GM12878 (cell line): ENCODE measurements around the gene FBXO5. TPM values are rescaled to one million over a fixed set of nuclear protein-coding genes. Genes with fewer than 3 reads are reported as not detected.

Experiments
- ATAC-seq: fragments of 200-7000 bp; cut with Tn5 transposase; 3 replicates; pipeline ENCODE4 v1.9.1; 2020; ENCODE audit warnings: mild to moderate bottlenecking, moderate library complexity
- BruUV-seq: library from RNA; stranded (reverse); fragments of 400-500 nt; replicated peaks from 2 replicates; lab custom pipeline; 2021; lab: Mats Ljungman, UMichigan
- CTCF ChIA-PET: fragments of 300-600 bp; sonication (Branson Sonifier 250); formaldehyde crosslinking; extraction: SDS; loops from one replicate; lab custom pipeline; 2021; ENCODE audit warnings: inconsistent platforms; lab: Yijun Ruan, JAX
- POLR2A ChIA-PET: fragments of 350-600 bp; formaldehyde crosslinking; extraction: SDS; loops from one replicate; lab custom pipeline; 2021; ENCODE audit warnings: inconsistent platforms; lab: Charles Lee
- RAD21 ChIA-PET: fragments of 300-600 bp; sonication (Branson Sonifier 250); formaldehyde crosslinking; loops from one replicate; lab custom pipeline; 2023; ENCODE audit warnings: antibody characterized with exemption; ENCODE audit not compliant: unreplicated experiment; lab: Charles Lee
- SMC1A ChIA-PET: fragments of 300-600 bp; sonication (Branson Sonifier 250); formaldehyde crosslinking; loops from one replicate; lab custom pipeline; 2023; ENCODE audit not compliant: unreplicated experiment, uncharacterized antibody; lab: Charles Lee
- DNase-seq: peaks from one replicate; pipeline ENCODE4 v3.0.0-alpha.2; 2011; ENCODE audit warnings: low read depth, low spot score
- FAIRE-seq: peaks from 3 replicates; lab custom pipeline; 2011; peaks lifted over from hg19 to GRCh38; lab: Jason Lieb, UNC
- H2AFZ ChIP-seq: 2 replicates; pipeline ENCODE4 v1.6.0; 2011; ENCODE audit warnings: low read depth, low read length, control low read depth; ENCODE audit not compliant: control insufficient read depth
- H3K27ac ChIP-seq: 2 replicates; pipeline ENCODE4 v1.5.1; 2011; ENCODE audit warnings: control low read depth; ENCODE audit not compliant: control insufficient read depth, insufficient read depth
- H3K27me3 ChIP-seq, 2 experiments: replicated peaks in 1 of 2; 2 replicates each; pipeline versions ENCODE4 v1.6.0 to v1.6.1; 2011; ENCODE audit warnings: low read length in 1 of 2; ENCODE audit not compliant: control insufficient read depth in 2 of 2, insufficient read depth in 2 of 2
- H3K36me3 ChIP-seq, 2 experiments: 2 replicates each; pipeline ENCODE4 v1.5.1; 2011; ENCODE audit warnings: low read length in 1 of 2; ENCODE audit not compliant: control insufficient read depth in 2 of 2, insufficient read depth in 2 of 2
- H3K4me1 ChIP-seq: 2 replicates; pipeline ENCODE4 v1.6.1; 2011; ENCODE audit warnings: mild to moderate bottlenecking, low read length, moderate library complexity, mixed read lengths; ENCODE audit not compliant: control insufficient read depth, insufficient read depth
- H3K4me2 ChIP-seq: 2 replicates; pipeline ENCODE4 v1.6.0; 2011; ENCODE audit warnings: control low read depth; ENCODE audit not compliant: control insufficient read depth, insufficient read depth
- H3K4me3 ChIP-seq: fragments of 200-600 bp; sonication (generic); 2 replicates; pipeline ENCODE4 v1.5.1; 2016
- H3K79me2 ChIP-seq: 2 replicates; pipeline ENCODE4 v1.6.0; 2011; ENCODE audit warnings: low read length; ENCODE audit not compliant: control insufficient read depth, insufficient read depth
- H3K9ac ChIP-seq: 2 replicates; pipeline ENCODE4 v1.8.0; 2011; ENCODE audit warnings: low read length, control low read depth, mixed read lengths; ENCODE audit not compliant: control insufficient read depth, insufficient read depth
- H3K9me3 ChIP-seq: replicated peaks from 3 replicates; pipeline ENCODE4 v1.5.1; 2011; ENCODE audit warnings: mild to moderate bottlenecking, low read length; ENCODE audit not compliant: control insufficient read depth, insufficient read depth
- H4K20me1 ChIP-seq: 2 replicates; pipeline ENCODE4 v1.6.0; 2011; ENCODE audit not compliant: control insufficient read depth, insufficient read depth
- RAD21 ChIP-seq: IDR thresholded peaks from 2 replicates; pipeline ENCODE4 v1.6.1; 2011; ENCODE audit warnings: mild to moderate bottlenecking, low read depth, low read length, moderate library complexity; ENCODE audit not compliant: insufficient read depth
- SMAD1 ChIP-seq: fragments of 450-650 bp; IDR thresholded peaks from 2 replicates; pipeline ENCODE4 v1.6.1; 2018; ENCODE audit warnings: mild to moderate bottlenecking, low read depth; ENCODE audit not compliant: partially characterized antibody
- SMC3 ChIP-seq: IDR thresholded peaks from 2 replicates; pipeline ENCODE4 v1.6.1; 2011; ENCODE audit warnings: low read length, improper control_type of control experiment, borderline replicate concordance
- SP1 ChIP-seq: IDR thresholded peaks from one replicate; pipeline ENCODE4 v1.6.1; 2011; ENCODE audit warnings: low read depth, low read length
- WGBS: methylation state at CpG from one replicate; pipeline ENCODE4 v1.1.6; 2016; ENCODE audit warnings: low lambda C conversion rate; ENCODE audit not compliant: insufficient replicate concordance, insufficient coverage; ENCODE audit errors: missing lambda C conversion rate; 5-methylcytosine and 5-hydroxymethylcytosine counted together
- in situ Hi-C: fragments of 300-500 bp; cut with MboI; formaldehyde crosslinking; loops from 9 replicates; pipeline ENCODE4 v1.14.3; 2018; ENCODE audit warnings: mixed read lengths
- intact Hi-C: fragments of 100-400 bp; cut with micrococcal nuclease; formaldehyde crosslinking; loops from one replicate; pipeline ENCODE4 v1.14.2; 2022; ENCODE audit not compliant: unreplicated experiment
- polyA plus RNA-seq, 11 experiments: library from polyadenylated mRNA; depleted of rRNA in 4 of 11; unstranded in 6 of 11; stranded (reverse) in 5 of 11; fragments of >200 nt; fragmentation: Nextera tagmentation in 4 of 11; fragmentation: Illumina TruSeq in 1 of 11; extraction: Ambion mirVana in 4 of 11; extraction: Trizol in 1 of 11; gene quantifications; 1 replicate in 1 of 11; 2 replicates in 10 of 11; pipeline versions ENCODE4 v1.2.1 to v1.2.3, GENCODE V29; 2011 to 2016; ENCODE audit warnings: inconsistent platforms in 2 of 11, missing spikeins in 2 of 11, low read depth in 1 of 11
- total RNA-seq, 4 experiments: library from RNA; depleted of rRNA in 3 of 4; stranded (reverse); fragments of >200 nt in 3 of 4; fragmentation: Illumina TruSeq in 1 of 4; extraction: Trizol in 1 of 4; gene quantifications; 2 replicates each; pipeline versions ENCODE4 v1.2.1 to v1.2.3, GENCODE V29; 2013 to 2021
- TF ChIP-seq, protein P1 (sequence below), 3 experiments: IDR thresholded peaks in 2 of 3; conservative IDR thresholded peaks in 1 of 3; 2 replicates each; pipeline ENCODE4 v1.5.1; 2011; ENCODE audit warnings: low read depth in 3 of 3, low read length in 3 of 3, mild to moderate bottlenecking in 3 of 3, control low read depth in 2 of 3, moderate library complexity in 2 of 3, inconsistent platforms in 1 of 3, mixed read lengths in 1 of 3; ENCODE audit not compliant: control insufficient read depth in 2 of 3, insufficient read depth in 1 of 3; ENCODE audit errors: extremely low read depth in 1 of 3

The FBXO5 gene
- total and polyA plus RNA-seq, 10 of the 15 experiments (the other 5 are each of a cell fraction or from before 2014, with no cell fraction given), result 13.6 to 62.2 (median 37.7) TPM

DNA sequence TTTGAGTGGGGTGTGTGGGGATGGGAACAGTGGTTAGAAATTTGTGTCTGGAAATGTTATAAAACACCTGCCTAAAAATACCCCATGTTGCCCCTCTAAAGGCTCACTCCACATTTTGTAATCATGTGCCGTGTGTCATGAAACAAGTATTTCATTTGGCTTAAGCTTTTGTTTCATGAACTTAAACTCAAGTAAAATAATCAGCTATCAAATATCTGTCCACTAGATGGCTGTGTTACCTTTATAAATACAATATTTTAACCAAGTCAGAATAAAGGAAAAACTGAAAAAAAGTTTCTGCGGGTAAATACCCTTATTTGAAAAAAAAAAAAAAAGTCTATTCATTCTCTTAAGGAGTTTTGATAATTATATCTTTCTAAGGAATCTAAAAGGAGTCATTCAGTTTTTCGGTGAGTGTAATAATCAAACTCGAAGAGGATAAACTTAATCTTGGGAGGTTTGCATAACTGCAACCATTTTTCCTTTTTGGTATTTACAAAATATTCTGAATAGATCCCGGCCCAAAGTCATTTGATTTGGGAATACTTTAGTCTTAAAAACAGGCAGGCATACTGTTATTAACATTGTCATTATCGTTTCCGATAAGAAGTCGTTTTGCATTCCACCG lies 49.5 kb upstream of the FBXO5 start:
- H4K20me1 ChIP-seq, result no peaks in the 10 kb centered on the region
- no peaks in the 10 kb centered on the region for H3K9me3 ChIP-seq
- ChIA-PET RAD21 (interaction anchor here (0.7 to 1.1 kb wide), 9 partner anchors 9 to 1014 kb away, joined by 3 to 9 read pairs (median 3); no protein-coding TSS in a partner anchor), CTCF (interaction anchor here (0.7 to 3.9 kb wide), 16 partner anchors 9 to 916 kb away, joined by 3 to 30 read pairs (median 4); no protein-coding TSS in a partner anchor)
- H3K27ac ChIP-seq, result no peak overlapping the region
- no peaks in the 10 kb centered on the region for H3K36me3 ChIP-seq
- no peak overlapping the region for H3K4me3 ChIP-seq
- no peaks in the 10 kb centered on the region for H3K79me2 ChIP-seq
- DNase-seq, result no peak
- TF ChIP-seq SMC3 (peak; percentile 22; the same call in 1 of the 2 replicates), SP1 (no peak), RAD21 (peak; percentile 35; the same call in 1 of the 2 replicates), SMAD1 (no peak)
- TF ChIP-seq, protein P1, sequence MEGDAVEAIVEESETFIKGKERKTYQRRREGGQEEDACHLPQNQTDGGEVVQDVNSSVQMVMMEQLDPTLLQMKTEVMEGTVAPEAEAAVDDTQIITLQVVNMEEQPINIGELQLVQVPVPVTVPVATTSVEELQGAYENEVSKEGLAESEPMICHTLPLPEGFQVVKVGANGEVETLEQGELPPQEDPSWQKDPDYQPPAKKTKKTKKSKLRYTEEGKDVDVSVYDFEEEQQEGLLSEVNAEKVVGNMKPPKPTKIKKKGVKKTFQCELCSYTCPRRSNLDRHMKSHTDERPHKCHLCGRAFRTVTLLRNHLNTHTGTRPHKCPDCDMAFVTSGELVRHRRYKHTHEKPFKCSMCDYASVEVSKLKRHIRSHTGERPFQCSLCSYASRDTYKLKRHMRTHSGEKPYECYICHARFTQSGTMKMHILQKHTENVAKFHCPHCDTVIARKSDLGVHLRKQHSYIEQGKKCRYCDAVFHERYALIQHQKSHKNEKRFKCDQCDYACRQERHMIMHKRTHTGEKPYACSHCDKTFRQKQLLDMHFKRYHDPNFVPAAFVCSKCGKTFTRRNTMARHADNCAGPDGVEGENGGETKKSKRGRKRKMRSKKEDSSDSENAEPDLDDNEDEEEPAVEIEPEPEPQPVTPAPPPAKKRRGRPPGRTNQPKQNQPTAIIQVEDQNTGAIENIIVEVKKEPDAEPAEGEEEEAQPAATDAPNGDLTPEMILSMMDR (IDR thresholded peaks at IDR 0.05 in 2 of 3, conservative IDR thresholded peaks at IDR 0.05 in 1 of 3; ENCODE audit: control insufficient read depth in 2 of 3, extremely low read depth in 1 of 3, insufficient read depth in 1 of 3, low read depth in 3 of 3, low read length in 3 of 3), result peak in 2 of 3 experiments; percentile 13; a peak in 3 of 6 replicates
- TF ChIP-seq, all 136 proteins: peak for 3
- peaks cover 0 to 3% of the 10 kb centered on the region in 2 experiments; a peak in 1 of 4 replicates for H3K27me3 ChIP-seq
- BruUV-seq, result no TSS peak
- H3K9ac ChIP-seq, result no peak overlapping the region
- ATAC-seq (peak; percentile 46; the same call in 2 of the 3 replicates), FAIRE-seq (no peak)
- POLR2A ChIA-PET, result interaction anchor here (0.7 kb wide), 1 partner anchor 54 kb away, joined by 3 read pairs; no protein-coding TSS in a partner anchor
- no peaks in the 10 kb centered on the region for H3K4me1 ChIP-seq
- H2AFZ ChIP-seq, result no peak overlapping the region
- intact Hi-C loops, result loop anchor here (1.0 to 10.0 kb wide), 4 partner anchors 202 to 912 kb away; no protein-coding TSS in a partner anchor
- 55% methylated on average over 9 of the region's 9 CpGs for WGBS
- SMC1A ChIA-PET, result interaction anchor here (0.6 to 1.3 kb wide), 7 partner anchors 58 to 480 kb away, joined by 3 to 7 read pairs (median 3); no protein-coding TSS in a partner anchor
- H3K4me2 ChIP-seq, result no peak overlapping the region
- in situ Hi-C loops, result loop anchor here (10.0 kb wide), 1 partner anchor 482 kb away; no protein-coding TSS in a partner anchor
